GM21423 (cell line): ENCODE measurements around the gene ADGRL1.
A peak's percentile ranks its signal among the peaks of the same experiment; 100 is the strongest.

Source experiments
- ATAC-seq: cut with Tn5 transposase; IDR thresholded peaks from one replicate; pipeline ENCODE4 v1.9.1; 2021; ENCODE audit warnings: mild to moderate bottlenecking, moderate library complexity; ENCODE audit not compliant: unreplicated experiment

Gene ADGRL1

GRCh38 chr19:14142262-14143190 is 63.4 kb downstream of the ADGRL1 start:
- no peak for ATAC-seq

DNA sequence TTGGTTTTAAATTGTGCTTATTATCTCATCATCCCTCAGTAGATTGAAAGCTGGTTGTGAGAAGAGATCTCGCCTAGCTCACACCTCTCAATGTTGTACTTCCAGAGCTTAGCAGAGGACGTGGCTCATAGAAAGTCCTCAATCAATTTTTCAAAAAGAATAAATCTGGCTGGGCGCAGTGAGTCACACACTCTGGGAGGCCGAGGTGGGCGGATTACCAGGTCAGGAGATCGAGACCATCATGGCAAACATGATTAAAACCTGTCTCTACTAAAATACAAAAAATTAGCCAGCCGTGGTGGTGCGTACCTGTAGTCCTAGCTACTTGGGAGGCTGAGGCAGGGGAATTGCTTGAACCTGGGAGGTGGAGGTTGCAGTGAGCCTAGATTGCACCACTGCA is 64.9 kb downstream of the ADGRL1 start:
- no peak for ATAC-seq

GRCh38 chr19:14139944-14140343 is 66.0 kb downstream of the ADGRL1 start:
- no peak for ATAC-seq

- ATAC-seq, result no peak
These were observed 67.2 kb downstream of the ADGRL1 start for GRCh38 chr19:14138576-14139265.

DNA sequence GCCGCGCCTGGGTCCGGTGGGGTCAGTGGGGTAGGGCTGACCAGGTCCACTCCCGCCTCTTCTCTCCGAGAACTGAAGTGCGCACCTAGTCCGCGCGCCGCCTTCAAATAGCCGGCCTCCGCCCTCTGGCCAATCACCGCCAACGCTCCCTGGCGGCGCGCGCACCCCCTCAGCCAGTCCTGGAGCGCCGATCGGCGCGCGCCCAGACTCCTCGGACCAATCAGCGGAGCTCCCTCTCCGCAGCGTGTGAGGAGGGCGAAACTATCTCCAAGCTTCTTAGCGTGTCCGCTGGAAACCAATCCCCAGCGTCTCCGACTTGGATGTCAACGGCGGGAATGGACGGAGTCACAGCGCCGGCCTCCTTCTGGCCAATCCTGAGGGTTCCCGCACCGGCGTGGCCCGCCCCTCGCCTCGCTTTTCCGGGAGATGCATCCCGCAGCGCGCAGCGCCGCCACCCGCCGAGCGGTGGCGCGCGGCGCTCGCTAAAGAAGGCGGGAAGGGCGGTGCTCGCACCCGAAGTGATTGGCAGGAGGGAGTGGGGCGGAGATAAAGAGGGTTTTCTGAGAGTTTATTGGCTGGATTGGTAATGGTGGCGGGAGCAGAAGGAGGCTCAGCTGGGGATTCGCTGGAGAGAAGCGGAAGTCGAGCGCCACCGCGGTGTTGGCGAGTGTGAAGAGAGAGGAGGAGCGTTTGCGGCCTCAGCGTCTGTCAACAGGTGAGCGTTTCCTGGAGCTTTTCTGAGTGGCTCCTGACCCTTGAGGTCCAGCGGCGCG is 69.3 kb downstream of the ADGRL1 start, which contains the start of gene ASF1B:
TSS of gene ASF1B (minus strand) at position 81 of the 773 bp plus-strand sequence. CDS start 133 bp downstream, outside the sequence.
- peak; percentile 79 for ATAC-seq

GRCh38 chr19:14135985-14136508 is 69.9 kb downstream of the ADGRL1 start:
- no peak for ATAC-seq

DNA sequence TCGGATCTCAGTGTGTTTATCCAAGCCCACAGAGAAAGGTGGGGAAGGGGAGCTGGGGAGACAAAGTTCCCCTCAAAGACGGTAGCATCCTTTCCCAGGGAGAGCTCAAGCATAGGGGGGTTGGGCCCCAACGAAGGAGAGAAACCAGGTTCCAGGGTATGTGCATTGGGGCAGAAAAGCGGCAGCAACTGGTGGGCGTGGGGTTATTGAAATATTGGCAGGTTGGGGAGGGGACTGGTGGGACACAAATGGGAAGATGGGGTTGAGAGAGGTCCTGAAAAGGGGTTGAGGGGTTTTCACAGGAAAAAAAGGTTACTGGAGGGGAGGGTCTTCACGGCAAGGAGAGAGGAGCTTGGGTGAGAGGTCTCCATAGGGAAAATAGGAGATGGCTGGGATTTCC is 70.6 kb downstream of the ADGRL1 start:
- ATAC-seq, result no peak

DNA sequence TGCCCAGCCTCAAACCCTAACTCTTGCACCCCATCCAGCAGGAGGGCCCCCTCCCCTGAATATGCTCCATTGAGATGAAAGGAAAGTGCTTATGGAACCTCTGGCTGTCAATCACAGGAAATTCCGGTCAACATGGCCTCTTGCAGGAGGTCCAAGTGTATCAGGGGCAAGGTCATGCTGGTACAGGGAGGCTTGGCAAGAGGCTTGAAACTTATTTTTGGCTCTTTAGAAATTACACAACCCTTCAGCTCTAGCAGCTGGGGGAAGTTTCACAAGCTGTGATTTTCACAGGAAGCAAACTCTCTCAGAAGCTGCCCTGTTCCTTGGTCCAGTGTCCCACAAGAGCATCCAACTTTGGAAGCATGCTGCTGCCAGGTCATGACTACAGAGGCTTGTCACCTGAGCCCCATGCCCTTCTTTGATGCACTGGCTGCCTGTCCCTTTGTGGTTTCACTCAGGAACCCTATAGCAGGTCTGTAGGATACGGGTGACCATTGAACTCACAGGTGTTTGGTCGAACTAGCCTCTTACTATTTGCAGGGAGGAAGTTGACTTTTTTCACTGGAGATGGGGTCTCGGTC is 78.0 kb downstream of the ADGRL1 start:
- no peak for ATAC-seq

DNA sequence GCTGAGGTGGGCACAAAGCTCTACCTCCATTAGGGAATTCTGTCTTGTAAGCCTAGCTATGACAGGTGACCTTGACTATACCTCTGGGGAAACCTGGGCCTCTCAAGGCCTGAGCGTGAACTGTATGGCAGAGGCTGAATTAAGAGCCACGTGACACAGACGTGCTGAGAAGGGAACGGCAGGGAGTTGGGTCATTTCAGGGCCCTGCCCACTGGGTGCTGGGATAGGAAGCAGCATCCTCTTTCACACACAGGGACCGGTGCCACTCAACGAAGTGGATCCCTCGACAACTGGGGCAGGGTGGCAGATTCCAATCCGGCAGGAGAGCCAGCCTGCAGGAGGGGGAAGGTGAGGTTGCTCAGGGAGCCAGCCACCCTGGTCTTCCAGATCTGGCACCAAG is 78.8 kb downstream of the ADGRL1 start:
- ATAC-seq, result no peak

DNA sequence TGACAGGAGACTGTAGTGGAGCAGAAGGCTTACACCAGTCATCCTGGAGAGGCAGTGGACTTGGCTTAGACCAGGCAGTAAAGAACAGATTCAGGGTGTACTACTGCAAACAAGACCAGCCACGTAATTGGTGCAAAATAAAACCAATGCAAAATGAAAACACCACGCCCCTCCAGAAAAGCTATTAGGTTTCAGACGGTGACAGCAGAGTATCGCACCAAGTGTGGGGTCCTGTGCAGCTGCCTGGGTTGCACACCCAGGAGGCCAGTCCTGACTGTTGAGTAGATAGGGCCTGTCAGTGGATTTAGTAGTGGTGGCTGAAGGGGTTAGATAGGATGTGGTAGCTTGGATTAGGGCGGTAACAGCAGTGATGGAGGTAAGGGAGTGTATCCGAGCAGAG is 83.0 kb downstream of the ADGRL1 start:
- ATAC-seq, result no peak

DNA sequence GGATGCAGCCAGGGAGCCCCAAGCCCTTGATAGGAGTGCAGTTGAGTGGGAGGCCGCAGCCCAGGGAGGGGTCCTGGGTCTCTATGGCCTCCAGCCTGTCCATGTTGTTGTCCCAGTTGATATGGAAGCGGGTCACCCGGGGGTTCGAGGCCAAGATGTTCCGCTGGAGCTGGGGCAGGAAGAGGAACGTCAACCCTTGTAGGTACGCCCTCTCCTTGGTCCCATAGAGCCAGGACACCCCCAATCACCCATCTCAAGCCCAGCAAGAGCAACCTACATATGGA is 85.5 kb downstream of the ADGRL1 start:
- no peak for ATAC-seq

DNA sequence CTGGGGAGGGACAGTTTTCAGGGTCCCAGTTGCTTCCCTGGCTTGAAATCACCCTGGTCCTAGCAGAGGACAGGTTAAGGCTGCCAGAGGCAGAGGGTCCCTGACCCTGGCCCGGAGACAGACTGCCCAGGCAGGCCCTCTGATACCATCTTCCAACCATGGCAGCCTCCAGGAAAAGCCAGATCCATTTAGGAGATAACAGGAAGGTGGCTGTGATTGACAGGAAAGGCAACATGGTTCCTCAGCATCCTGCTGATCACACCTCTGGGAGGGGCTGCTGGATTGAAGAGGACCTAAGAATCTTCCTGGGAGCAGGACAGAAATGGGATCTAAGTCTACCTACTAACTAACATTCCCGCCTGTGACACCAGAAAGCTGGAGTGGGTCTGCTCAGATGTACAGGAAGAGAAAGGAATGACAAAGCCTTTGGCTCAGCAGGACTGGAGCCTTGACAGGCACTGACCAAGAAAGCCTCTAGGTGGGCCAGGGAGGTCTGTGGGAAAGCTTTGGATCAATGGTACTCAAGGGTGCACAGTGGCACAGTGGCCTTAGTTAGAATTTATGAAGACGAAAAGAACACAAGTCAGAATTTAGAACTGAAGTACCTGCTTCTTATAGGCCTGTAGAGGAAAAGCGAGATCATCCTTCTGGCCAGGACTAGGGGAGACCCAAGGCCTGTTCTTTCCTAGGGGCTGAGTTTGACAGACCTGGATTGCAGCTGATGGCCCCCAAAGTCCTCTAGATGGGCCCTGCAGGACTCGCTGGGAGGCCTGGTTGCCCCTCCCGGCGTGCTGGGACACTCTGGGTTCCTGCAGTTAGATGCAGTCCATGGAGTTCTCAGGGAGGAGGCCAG is 86.1 kb downstream of the ADGRL1 start:
- ATAC-seq, result no peak

GRCh38 chr19:14119146-14119545 is 86.8 kb downstream of the ADGRL1 start:
- no peak for ATAC-seq

- ATAC-seq, result no peak
These were observed 87.6 kb downstream of the ADGRL1 start for GRCh38 chr19:14118165-14119051.

GRCh38 chr19:14117668-14118164 is 88.3 kb downstream of the ADGRL1 start, which contains the start of gene PRKACA:
Gene PRKACA (minus strand): TSS chr19:14117762. CDS start chr19:14117547, 215 bp downstream.
- ATAC-seq, result peak; percentile 90

GRCh38 chr19:14116918-14117578 is 88.9 kb downstream of the ADGRL1 start:
- ATAC-seq, result peak; percentile 7

- ATAC-seq, result no peak
These were observed 89.4 kb downstream of the ADGRL1 start for GRCh38 chr19:14116525-14116917.

DNA sequence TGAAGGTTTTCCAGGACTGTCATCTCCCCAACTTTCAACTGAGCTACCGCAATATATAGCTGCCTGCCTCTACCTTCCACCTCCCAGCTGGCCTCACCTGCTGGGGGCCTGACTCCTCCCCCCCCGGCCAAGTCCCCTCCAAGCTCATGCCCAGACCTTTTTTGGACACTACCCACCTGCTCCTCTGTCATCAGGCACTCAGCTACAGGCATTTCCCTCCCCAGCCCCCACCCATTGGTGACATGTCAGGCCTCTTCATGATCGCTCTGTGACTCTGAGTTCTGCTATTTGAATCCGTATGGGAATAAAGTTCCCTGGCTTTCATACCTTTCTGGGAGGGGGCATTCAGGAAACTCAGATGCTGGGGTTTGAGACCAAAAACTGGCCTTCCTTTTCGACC is 90.2 kb downstream of the ADGRL1 start:
- no peak for ATAC-seq
